GM12892 (cell line): ENCODE data around the gene NAA80.
"Not testable (repeated sequence)": the region's sequence is repeated elsewhere in the genome, so short reads cannot be mapped to it uniquely, and the experiment has no call there.

ENCODE experiments used
- DNase-seq: peaks from one replicate; pipeline ENCODE4 v3.0.0; 2011; ENCODE audit not compliant: insufficient read length
- FAIRE-seq: peaks from 2 replicates; lab custom pipeline; 2011; peaks lifted over from hg19 to GRCh38; lab: Jason Lieb, UNC
- POLR2A ChIP-seq: IDR thresholded peaks from 2 replicates; pipeline ENCODE4 v1.6.1; 2011; ENCODE audit warnings: low read depth, low read length, control low read depth
- POLR2AphosphoS5 ChIP-seq: IDR thresholded peaks from 2 replicates; pipeline ENCODE4 v1.6.1; 2011; ENCODE audit warnings: low read depth, low read length, control low read depth
- TAF1 ChIP-seq: IDR thresholded peaks from 2 replicates; pipeline ENCODE4 v1.6.1; 2011; ENCODE audit warnings: low read depth, mild to moderate bottlenecking, control low read depth, low read length, borderline replicate concordance

NAA80 gene

DNA sequence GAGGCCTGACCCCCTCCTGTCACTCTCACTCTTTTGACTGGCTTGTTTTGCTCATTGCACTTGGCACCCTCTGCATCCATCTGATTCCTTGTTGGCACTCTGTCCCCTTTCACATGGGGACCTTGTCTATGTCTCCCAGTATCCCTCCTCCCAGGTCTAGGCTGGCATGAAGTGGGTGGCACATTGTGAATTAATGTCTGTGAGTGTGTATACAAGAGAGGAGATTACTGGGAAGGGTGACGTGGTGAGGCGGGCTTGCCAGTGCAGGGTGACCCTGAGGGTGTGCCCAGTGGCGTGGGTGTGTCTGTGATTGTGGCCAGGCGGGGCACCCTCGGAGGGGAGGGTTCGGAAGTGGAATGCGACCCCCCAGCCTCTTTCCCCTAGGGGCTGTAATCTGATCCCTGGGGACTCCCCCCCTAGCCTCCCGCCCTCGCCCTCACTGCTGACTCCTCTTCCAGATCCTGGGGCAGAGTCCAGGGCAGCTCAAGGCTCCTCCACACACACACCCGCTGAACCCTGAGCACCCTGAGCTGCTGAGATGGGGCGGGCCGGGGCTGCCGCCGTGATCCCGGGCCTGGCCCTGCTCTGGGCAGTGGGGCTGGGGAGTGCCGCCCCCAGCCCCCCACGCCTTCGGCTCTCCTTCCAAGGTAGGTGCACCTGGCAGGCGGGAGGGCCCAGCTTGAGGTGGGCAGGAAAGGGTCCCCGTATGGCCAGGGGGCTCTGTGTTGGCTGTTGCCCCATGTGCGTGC, 30.3 kb downstream of the NAA80 start, which contains the start of gene SEMA3B:
Gene SEMA3B, plus strand, starts transcription at position 445 of the 749 bp plus-strand sequence. Its CDS starts 94 bp downstream, at position 539.
- DNase-seq, result no peak
- TF ChIP-seq POLR2A, result no peak
- TF ChIP-seq TAF1, result no peak
- TF ChIP-seq POLR2AphosphoS5, result no peak
- FAIRE-seq, result no peak

DNA sequence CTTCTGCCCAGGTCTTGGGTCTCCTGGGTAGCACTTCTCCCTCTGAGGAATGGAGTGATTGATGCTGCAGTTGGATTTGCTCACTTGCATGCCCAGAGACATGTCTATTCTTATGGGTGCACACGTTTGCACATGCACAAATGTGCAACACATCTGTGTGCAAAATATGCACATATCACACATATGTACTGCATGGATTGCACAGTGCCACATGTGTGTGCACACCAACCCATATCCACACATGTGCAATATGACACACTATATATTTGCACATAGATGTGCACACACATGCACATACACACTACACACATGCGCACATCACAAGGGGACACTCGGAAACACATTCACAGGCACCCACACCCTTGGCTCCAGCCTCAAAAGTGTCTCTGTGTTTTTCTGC, 30.9 kb downstream of the NAA80 start:
- TF ChIP-seq POLR2AphosphoS5 (no peak), TAF1 (no peak), POLR2A (no peak)
- FAIRE-seq (no peak), DNase-seq (no peak)

- no peak for FAIRE-seq
- TF ChIP-seq TAF1, result no peak
- no peak for TF ChIP-seq POLR2A
- no peak for TF ChIP-seq POLR2AphosphoS5
- no peak for DNase-seq
Observed at GRCh38 chr3:50267280-50267913, 31.8 kb downstream of the NAA80 start.

GRCh38 chr3:50266836-50267235, 32.4 kb downstream of the NAA80 start:
- no peak for TF ChIP-seq TAF1
- TF ChIP-seq POLR2A, result no peak
- TF ChIP-seq POLR2AphosphoS5, result no peak
- FAIRE-seq, result no peak
- DNase-seq, result no peak

- no peak for TF ChIP-seq POLR2AphosphoS5
- TF ChIP-seq TAF1, result no peak
- TF ChIP-seq POLR2A, result no peak
- DNase-seq (no peak), FAIRE-seq (no peak)
Observed at GRCh38 chr3:50266017-50266416, 33.2 kb downstream of the NAA80 start.

DNA sequence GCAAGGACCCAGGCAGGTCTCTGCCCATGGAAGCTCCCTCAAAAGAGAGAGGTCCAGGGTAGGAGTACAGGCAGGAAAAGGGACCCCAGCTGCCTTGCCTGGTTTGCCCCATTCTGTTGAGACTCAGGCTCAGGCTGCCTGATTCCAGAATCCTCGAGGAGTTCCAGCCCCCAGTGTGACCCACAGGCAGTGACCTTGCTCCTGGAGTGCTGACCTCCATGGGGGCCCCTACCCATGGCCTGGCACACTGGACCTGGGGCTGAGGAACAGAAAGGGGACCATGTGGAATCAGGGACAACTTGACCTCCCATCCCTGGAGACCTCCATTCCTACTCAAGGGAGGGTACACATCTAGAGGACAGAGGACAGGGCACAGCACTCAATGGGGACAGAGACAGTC, 33.6 kb downstream of the NAA80 start:
- FAIRE-seq (no peak), DNase-seq (no peak)
- TF ChIP-seq POLR2A (no peak), TAF1 (no peak), POLR2AphosphoS5 (no peak)

DNA sequence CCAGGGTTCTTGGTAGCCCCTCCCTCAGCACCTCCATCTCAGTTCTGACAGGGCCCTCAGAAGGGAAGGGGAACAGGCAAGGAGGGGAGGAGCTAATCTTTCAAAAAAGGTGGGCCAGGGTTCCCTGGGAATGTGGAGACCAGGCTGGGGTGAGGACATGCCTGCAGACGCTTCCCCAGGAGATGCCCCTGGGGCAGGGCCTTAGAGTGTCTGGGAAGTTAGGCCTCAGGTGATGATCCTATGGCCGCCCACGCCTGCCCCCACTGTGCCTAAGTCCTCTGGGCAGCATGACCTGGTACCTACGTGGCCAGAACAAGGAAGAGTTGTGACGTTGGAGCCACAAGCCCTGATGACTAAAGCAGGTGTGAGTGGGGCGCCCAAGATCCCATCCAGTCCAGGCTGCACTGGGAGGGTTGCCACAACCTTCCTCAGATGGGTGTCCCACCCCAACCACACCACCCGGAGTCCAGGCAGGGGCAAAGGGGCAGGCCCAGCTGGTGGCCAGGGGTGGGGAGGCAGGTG, 34.2 kb downstream of the NAA80 start:
- TF ChIP-seq POLR2A (no peak), TAF1 (no peak), POLR2AphosphoS5 (no peak)
- FAIRE-seq, result no peak
- DNase-seq, result no peak

DNA sequence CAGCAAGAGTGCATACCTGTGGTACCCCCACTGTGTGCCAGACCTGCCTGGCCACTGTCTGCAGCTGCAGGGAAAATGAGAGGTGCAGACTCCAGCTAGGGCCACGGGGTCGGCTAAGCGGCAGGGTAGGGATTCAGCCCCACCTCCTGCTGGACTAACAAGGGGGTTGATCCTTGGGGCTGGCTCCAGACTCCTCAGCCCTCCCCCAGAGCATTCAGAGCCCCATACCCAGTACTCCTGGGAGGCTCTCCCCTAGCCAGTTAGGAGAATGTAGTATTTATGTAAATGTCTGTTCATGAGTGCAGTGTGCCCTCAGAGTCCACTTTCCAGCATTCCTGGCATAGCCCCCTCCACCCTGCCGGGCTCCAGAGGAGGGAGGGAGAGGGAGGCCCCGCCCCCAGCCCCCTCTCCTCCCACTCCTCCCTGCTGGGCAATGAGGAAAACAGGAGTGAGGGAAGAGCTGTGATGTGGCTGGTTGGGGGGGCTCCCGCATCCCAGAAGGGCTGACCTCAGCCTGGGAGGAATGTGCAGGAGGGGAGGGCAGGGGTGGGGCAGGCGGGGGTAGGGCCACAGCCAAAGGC, 34.7 kb downstream of the NAA80 start:
- TF ChIP-seq POLR2A (no peak), TAF1 (no peak), POLR2AphosphoS5 (no peak)
- DNase-seq (no peak), FAIRE-seq (no peak)

- no peak for TF ChIP-seq POLR2AphosphoS5
- no peak for TF ChIP-seq POLR2A
- TF ChIP-seq TAF1, result no peak
- no peak for DNase-seq
- no peak for FAIRE-seq
Observed at GRCh38 chr3:50263478-50264382, 35.5 kb downstream of the NAA80 start.

DNA sequence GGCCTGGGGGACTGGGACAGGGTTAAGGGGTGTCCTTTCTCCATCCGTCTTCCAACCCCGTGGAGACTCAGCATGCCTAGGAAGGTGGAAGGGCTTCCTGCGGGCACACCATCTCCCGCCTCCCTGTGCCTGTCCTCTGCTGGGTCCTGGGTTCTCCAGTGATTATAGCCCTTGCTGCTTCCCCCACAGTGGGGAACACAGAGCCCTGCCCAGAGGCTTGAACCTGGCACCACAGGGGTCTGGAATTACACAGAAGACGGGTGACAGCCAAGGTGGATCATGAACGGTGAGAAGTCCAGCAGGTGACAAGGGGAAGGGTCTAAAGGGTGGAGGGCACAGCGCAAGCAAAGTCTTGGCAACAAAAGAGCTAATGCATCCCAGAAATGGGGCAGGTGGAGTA, 36.4 kb downstream of the NAA80 start:
- DNase-seq (no peak), FAIRE-seq (no peak)
- no peak for TF ChIP-seq POLR2A
- TF ChIP-seq TAF1, result no peak
- no peak for TF ChIP-seq POLR2AphosphoS5

DNA sequence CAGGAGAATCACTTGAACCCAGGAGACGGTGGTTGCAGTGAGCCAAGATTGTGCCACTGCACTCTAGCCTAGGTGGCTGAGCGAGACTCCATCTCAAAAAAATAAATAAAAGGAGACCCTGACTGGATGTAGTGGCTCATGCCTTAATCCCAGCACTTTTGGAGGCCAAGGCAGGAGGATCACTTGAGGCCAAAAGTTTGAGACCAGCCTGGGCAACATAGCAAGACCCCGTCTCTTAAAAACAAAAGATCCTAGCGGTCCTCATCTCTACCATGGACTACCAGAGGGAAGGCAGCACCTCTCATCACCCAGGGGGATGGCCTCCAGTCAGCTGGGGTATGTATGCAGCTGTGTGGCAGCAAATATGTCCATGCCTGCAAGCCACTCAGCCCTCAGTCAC, 37.0 kb downstream of the NAA80 start:
- not testable (repeated sequence) for DNase-seq, FAIRE-seq
